Muscle layer of duodenum (tissue), 2 donors: ENCODE results near the gene ARID3A.
A peak's percentile ranks its signal among the peaks of the same experiment; 100 is the strongest.

Source experiments
- H3K27ac ChIP-seq: one replicate; pipeline ENCODE4 v1.7.0; 2013; ENCODE audit warnings: mild to moderate bottlenecking, low read length
- H3K27me3 ChIP-seq: one replicate; pipeline ENCODE4 v1.7.0; 2013; ENCODE audit warnings: low read depth, mild to moderate bottlenecking, control low read depth, low read length
- H3K36me3 ChIP-seq, 2 donors: one replicate each; pipeline ENCODE4 v1.7.0; 2013; ENCODE audit warnings: low read length in 2 of 2, control low read depth in 1 of 2, mild to moderate bottlenecking in 1 of 2; ENCODE audit not compliant: insufficient read depth in 2 of 2, control insufficient read depth in 1 of 2
- H3K4me1 ChIP-seq, 2 donors: one replicate each; pipeline ENCODE4 v1.7.0; 2013; ENCODE audit warnings: low read length in 2 of 2, mild to moderate bottlenecking in 2 of 2, control low read depth in 1 of 2, moderate library complexity in 1 of 2; ENCODE audit not compliant: insufficient read depth in 2 of 2, control insufficient read depth in 1 of 2
- H3K4me3 ChIP-seq, 2 donors: one replicate each; pipeline ENCODE4 v1.7.0; 2013; ENCODE audit warnings: low read length in 2 of 2, low read depth in 1 of 2, mild to moderate bottlenecking in 1 of 2
- H3K9me3 ChIP-seq, 2 donors: one replicate each; pipeline ENCODE4 v1.7.0; 2013; ENCODE audit warnings: low read length in 2 of 2, control low read depth in 1 of 2, mild to moderate bottlenecking in 1 of 2; ENCODE audit not compliant: control insufficient read depth in 1 of 2
- donor health status: healthy.

ARID3A gene

DNA sequence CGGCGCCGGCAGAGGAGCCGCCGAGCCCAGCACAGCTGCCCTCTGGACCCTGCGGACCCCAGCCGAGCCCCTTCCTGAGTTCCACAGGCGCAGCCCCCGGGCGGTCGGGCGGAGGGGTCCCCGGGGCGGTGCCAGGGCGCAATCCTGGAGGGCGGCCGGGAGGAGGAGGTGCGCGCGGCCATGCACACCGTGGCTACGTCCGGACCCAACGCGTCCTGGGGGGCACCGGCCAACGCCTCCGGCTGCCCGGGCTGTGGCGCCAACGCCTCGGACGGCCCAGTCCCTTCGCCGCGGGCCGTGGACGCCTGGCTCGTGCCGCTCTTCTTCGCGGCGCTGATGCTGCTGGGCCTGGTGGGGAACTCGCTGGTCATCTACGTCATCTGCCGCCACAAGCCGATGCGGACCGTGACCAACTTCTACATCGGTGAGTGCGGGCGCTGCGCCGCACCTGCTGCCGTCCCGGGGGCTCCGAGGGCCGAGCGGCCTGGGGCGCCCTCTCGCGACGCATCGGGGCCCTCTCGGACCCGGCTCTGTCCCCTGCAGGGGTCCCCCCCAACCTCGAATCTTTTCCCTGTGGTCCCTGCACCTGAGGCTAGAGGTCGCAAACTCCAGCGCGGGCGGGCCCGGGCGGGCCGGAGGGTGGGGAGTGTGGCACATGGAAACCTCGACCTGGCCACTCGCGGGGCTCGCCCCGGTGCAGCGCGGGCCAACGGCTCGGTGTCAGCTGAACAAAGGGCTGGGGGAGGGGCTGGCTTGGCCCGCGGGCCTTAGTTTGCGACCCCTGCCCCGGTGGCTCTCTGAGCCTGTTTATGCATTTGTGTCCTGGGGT lies 8.3 kb upstream of the ARID3A start, which contains the start of gene KISS1R:
TSS of gene KISS1R (plus strand) at position 11 of the 829 bp plus-strand sequence. CDS start at position 181, 170 bp downstream.
- H3K36me3 ChIP-seq: no peaks in the 10 kb centered on the region
- no peak within 1 kb of the TSS for H3K27ac ChIP-seq
- peaks cover 27% of the 10 kb centered on the region for H3K27me3 ChIP-seq
- H3K4me1 ChIP-seq: peaks cover 0 to 38% of the 10 kb centered on the region in 2 donors
- peak within 1 kb of the TSS in 1 of 2 donors; percentile 47 for H3K4me3 ChIP-seq
- no peaks in the 10 kb centered on the region for H3K9me3 ChIP-seq

DNA sequence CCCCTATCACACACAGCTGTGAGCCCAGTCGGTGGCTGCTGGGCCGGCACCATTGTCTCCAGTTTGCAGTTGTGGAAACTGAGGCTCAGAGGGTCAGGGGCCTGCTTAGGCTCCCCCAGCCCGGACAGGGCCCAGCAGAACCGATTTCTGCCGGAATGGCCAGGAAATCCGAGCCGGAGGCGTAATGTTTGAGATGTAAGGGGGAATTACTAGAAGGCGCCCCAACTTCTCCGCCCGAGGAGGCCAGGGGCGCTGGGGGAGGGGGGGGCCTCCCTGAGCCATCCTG lies 7.7 kb upstream of the ARID3A start:
- peaks cover 0 to 38% of the 10 kb centered on the region in 2 donors for H3K4me1 ChIP-seq
- H3K4me3 ChIP-seq: peak overlapping the region in 1 of 2 donors; percentile 47
- peaks cover 27% of the 10 kb centered on the region for H3K27me3 ChIP-seq
- no peaks in the 10 kb centered on the region for H3K36me3 ChIP-seq
- H3K9me3 ChIP-seq: no peaks in the 10 kb centered on the region
- H3K27ac ChIP-seq: no peak overlapping the region

DNA sequence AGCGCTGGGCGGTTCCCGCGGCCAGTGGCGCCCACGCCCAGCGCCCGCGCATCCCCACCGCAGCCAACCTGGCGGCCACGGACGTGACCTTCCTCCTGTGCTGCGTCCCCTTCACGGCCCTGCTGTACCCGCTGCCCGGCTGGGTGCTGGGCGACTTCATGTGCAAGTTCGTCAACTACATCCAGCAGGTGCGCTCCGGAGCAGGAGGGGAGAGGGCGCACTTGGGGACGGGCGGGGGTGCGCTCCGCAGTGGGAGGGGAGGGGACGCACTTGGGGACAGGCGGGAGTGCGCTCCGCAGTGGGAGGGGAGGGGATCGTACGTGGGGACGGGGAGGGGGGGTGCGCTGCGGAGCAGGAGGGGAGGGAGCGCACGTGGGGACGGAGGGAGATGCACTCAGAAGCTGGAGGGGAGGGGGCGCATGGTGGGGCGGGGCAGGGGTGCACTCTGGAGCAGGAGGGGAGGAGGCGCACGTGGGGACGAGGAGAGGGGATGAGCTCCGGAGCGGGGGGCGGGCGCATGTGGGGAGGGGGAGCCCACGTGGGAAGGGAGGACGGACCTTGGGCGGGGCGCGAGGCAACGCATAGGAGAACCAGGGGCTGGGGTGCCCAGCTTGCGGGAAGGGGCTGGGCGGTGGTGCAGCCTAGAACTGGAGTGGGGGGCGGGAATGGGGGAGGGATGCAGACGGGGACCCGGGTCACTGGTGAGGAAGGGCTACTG lies 7.2 kb upstream of the ARID3A start:
- H3K36me3 ChIP-seq: no peaks in the 10 kb centered on the region
- no peaks in the 10 kb centered on the region for H3K9me3 ChIP-seq
- peaks cover 0 to 38% of the 10 kb centered on the region in 2 donors for H3K4me1 ChIP-seq
- peaks cover 27% of the 10 kb centered on the region for H3K27me3 ChIP-seq
- no peak overlapping the region for H3K4me3 ChIP-seq
- H3K27ac ChIP-seq: no peak overlapping the region

DNA sequence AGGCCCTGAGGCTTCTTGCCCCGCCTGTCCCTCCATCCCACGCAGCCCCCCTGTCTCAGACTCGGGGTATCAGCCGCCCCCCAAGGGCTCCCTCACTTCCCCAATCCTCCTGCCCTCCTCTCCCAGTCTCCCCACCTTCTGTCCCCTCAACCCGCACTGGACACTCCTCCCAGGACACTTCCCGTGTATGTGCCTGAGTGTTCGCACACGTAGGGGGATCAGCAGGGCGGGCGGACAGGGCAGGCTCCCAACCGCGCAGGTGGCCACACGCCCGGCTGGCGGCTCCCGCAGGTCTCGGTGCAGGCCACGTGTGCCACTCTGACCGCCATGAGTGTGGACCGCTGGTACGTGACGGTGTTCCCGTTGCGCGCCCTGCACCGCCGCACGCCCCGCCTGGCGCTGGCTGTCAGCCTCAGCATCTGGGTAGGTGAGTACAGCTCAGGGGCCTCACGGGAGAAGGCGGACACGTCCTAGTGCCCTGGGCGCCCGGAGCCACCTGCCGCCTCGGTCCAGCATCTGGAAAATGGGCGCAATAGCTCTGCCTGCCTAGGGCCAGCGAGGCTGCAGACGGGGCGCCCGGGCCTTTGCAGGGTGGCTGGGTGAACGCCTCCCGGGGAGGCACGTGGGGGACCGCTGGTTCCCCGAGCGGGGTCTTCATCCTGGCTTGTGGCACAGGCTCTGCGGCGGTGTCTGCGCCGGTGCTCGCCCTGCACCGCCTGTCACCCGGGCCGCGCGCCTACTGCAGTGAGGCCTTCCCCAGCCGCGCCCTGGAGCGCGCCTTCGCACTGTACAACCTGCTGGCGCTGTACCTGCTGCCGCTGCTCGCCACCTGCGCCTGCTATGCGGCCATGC lies 6.4 kb upstream of the ARID3A start:
- Histone ChIP-seq H3K36me3 (no peaks in the 10 kb centered on the region), H3K9me3 (no peaks in the 10 kb centered on the region), H3K27me3 (peaks cover 27% of the 10 kb centered on the region), H3K4me1 (peaks cover 0 to 38% of the 10 kb centered on the region in 2 donors), H3K4me3 (peak overlapping the region in 1 of 2 donors; percentile 35), H3K27ac (no peak overlapping the region)

DNA sequence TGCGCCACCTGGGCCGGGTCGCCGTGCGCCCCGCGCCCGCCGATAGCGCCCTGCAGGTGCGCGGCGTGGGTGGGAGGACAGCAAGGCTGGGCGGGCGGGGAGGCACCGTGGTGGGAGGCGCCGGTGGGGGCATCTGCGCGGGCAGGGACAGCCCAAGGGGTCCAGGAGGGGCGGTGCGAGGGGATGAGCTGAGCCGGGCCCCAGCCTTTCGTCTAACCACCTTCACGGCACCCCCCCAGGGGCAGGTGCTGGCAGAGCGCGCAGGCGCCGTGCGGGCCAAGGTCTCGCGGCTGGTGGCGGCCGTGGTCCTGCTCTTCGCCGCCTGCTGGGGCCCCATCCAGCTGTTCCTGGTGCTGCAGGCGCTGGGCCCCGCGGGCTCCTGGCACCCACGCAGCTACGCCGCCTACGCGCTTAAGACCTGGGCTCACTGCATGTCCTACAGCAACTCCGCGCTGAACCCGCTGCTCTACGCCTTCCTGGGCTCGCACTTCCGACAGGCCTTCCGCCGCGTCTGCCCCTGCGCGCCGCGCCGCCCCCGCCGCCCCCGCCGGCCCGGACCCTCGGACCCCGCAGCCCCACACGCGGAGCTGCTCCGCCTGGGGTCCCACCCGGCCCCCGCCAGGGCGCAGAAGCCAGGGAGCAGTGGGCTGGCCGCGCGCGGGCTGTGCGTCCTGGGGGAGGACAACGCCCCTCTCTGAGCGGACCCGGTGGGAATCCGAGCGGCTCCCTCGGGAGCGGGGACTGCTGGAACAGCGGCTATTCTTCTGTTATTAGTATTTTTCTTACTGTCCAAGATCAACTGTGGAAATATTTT lies 5.6 kb upstream of the ARID3A start:
- no peaks in the 10 kb centered on the region for H3K9me3 ChIP-seq
- H3K27me3 ChIP-seq: peaks cover 27% of the 10 kb centered on the region
- H3K27ac ChIP-seq: no peak overlapping the region
- peaks cover 0 to 45% of the 10 kb centered on the region in 2 donors for H3K4me1 ChIP-seq
- peak overlapping the region in 1 of 2 donors; percentile 35 for H3K4me3 ChIP-seq
- H3K36me3 ChIP-seq: no peaks in the 10 kb centered on the region

DNA sequence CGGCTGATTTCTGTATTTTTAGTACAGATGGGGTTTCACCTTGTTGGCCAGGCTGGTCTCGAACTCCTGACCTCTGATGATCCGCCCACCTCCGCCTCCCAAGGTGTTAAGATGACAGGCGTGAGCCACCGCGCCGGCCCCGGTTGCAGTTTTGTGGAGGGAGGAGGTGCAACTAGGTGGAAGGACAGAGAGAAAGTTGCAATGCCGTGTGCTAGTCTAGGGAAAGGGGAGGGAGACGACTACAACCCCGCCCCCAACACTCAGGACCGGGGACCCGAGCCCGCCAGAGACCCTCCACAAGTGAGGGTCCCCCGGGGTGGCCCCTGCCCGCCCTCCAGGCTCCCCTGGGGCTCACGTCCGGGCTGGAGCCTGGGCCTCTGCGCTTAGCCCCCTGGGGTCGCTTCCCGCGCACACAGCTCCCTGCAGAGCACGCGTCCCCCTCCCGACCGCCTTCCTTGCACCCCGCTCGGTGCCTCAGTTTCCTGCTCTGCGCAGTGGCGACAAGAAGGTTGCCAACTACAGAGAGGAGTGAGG lies 1.2 kb upstream of the ARID3A start:
- H3K36me3 ChIP-seq: peaks cover 0 to 3% of the 10 kb centered on the region in 2 donors
- no peak overlapping the region for H3K27ac ChIP-seq
- H3K27me3 ChIP-seq: peaks cover 12% of the 10 kb centered on the region
- H3K4me1 ChIP-seq: peaks cover 0 to 31% of the 10 kb centered on the region in 2 donors
- no peaks in the 10 kb centered on the region for H3K9me3 ChIP-seq
- H3K4me3 ChIP-seq: peak overlapping the region; percentile 68 to 92

DNA sequence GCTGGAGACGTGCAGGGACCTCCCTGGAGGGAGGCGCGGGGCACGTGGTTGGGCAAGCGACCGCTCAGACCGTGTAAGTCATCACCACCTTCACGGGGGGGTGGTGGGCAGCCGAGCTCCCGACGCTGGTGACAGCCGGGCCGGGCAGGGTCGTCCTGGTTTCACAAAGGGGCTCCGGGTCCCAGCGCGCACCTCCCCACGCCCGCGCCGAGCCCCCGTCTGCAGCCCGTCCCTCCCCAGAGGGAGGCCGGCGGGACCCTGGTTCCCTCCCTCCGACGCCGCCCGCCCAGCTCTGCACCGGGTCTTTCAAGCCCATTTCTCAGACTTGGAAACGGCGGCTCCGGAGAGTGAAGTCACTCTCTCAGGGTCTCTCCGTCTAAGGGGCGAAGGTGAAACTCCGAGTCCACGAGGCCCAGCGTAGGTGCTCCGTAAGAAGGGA lies 729 bp upstream of the ARID3A start:
- H3K27ac ChIP-seq: peak overlapping the region; percentile 56
- H3K4me1 ChIP-seq: peaks cover 0 to 26% of the 10 kb centered on the region in 2 donors
- H3K9me3 ChIP-seq: no peaks in the 10 kb centered on the region

DNA sequence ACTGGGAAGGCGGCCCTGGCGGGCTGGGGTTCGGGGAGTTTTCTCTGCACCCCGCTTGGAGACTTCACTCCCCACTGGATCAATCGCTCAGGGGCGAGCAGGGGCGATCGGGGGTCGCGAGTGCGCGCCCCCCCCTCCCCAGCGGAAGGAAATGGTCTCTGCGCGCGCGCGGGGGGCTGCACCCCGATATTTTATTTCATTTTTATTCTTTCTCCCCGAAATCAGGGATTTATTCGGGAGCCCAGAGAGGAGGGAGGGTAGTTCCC lies 421 bp downstream of the ARID3A start:
- Histone ChIP-seq H3K9me3 (no peaks in the 10 kb centered on the region), H3K4me1 (peaks cover 0 to 21% of the 10 kb centered on the region in 2 donors), H3K27me3 (peaks cover 2% of the 10 kb centered on the region), H3K27ac (no peak overlapping the region), H3K36me3 (peaks cover 0 to 7% of the 10 kb centered on the region in 2 donors), H3K4me3 (peak overlapping the region; percentile 56 to 92)

More for the DNA sequence above, 729 bp upstream of the ARID3A start:
- Histone ChIP-seq H3K4me3 (peak overlapping the region; percentile 68 to 92), H3K36me3 (peaks cover 0 to 7% of the 10 kb centered on the region in 2 donors), H3K27me3 (peaks cover 9% of the 10 kb centered on the region)

DNA sequence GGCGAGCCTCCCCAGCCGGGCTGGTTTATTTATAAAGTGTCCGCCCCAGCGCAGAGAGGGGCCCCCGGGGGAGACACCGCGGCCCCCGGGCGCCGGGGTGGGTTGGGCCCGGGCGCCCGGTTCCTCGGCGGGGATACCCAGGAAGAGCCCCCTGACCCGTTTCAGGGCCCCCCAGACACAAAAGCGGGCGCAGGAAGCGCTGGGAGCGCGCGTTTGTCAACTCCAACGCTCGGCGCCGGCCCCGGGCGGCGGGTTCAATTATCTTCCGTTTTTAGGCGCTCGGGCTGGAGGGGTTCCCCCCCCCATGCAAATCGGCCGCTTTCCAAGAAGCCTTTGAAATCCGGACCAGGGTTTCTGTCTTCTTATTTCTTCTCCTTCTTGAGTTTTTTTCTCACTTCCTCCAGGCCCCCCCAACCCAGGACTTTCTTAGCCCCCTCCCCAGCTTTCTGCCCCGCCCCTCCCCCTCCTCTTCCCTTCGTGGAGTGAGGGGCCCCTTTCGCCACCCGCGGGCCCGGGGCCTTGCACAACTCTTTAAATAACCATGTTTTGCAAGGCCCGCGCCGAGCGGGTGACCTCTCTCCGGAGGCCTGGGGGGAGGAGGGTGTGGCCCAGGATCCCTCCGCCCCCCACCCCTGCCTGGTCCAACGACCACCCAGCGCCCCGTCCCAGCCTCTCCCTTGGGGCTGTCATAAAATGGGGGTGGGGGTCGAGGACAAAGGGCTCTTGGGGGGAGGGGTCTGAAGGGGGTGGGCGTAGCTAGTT lies 935 bp downstream of the ARID3A start:
- Histone ChIP-seq H3K27ac (no peak overlapping the region), H3K27me3 (no peaks in the 10 kb centered on the region), H3K36me3 (peaks cover 0 to 7% of the 10 kb centered on the region in 2 donors), H3K4me3 (peak overlapping the region; percentile 56 to 92), H3K9me3 (no peaks in the 10 kb centered on the region), H3K4me1 (peaks cover 0 to 20% of the 10 kb centered on the region in 2 donors)

DNA sequence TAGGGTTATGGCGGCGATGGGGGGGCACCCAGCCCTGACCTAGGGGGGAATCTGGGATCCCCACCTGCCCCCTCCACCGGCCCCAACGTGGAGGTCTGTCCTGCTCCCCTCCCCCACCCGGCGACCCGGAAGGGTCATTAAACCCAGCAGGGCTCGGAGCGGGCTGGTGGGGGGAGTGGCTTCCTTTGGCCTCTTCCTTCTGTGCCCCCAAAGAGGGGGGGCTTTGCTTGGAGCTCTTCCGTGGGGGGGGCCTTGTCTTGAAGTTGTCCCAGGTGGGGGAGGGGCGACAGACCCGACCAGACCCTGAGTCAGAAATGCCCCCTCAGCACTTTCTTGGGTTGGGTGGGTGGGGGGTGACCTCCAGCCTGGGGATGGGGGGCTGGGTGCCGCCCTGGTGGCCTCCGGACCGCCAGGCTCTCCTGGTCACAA lies 1.5 kb downstream of the ARID3A start:
- Histone ChIP-seq H3K27me3 (no peaks in the 10 kb centered on the region), H3K4me1 (peaks cover 0 to 22% of the 10 kb centered on the region in 2 donors), H3K27ac (no peak overlapping the region), H3K9me3 (no peaks in the 10 kb centered on the region), H3K4me3 (peak overlapping the region in 1 of 2 donors; percentile 92), H3K36me3 (peaks cover 0 to 7% of the 10 kb centered on the region in 2 donors)
